Endothelial cell of umbilical vein (primary cell): Measurements from ENCODE around the gene TPM3. TPM values are rescaled to one million over a fixed set of nuclear protein-coding genes. Genes with fewer than 3 reads are reported as not detected.

Source experiments
- BruUV-seq: library from RNA; stranded (reverse); fragments of 400-500 nt; replicated peaks from 2 replicates; lab custom pipeline; 2021; lab: Mats Ljungman, UMichigan
- CTCF ChIA-PET: fragments of 300-600, 350-600 bp; sonication (Branson Sonifier 250); formaldehyde crosslinking; loops from one replicate; lab custom pipeline; 2021; ENCODE audit warnings: antibody characterized with exemption, inconsistent platforms; lab: Charles Lee
- POLR2A ChIA-PET: fragments of 300-600, 350-600 bp; sonication (Branson Sonifier 250); formaldehyde crosslinking; loops from one replicate; lab custom pipeline; 2021; ENCODE audit warnings: antibody characterized with exemption, inconsistent platforms; lab: Charles Lee
- DNase-seq: peaks from one replicate; pipeline ENCODE4 v3.0.0-alpha.2; 2011; ENCODE audit warnings: low read depth, low spot score
- FAIRE-seq: peaks from 2 replicates; lab custom pipeline; 2011; peaks lifted over from hg19 to GRCh38; lab: Jason Lieb, UNC
- H2AFZ ChIP-seq: 2 replicates; pipeline ENCODE4 v1.6.0; 2012; ENCODE audit warnings: low read depth, low read length, control low read depth, inconsistent platforms
- H3K27ac ChIP-seq: 2 replicates; pipeline ENCODE4 v1.5.1; 2011; ENCODE audit warnings: low read depth, mild to moderate bottlenecking, control low read depth, low read length, moderate library complexity; ENCODE audit not compliant: insufficient read depth
- H3K27me3 ChIP-seq, 2 experiments: 2 replicates each; pipeline versions ENCODE4 v1.6.0 to v1.6.1; 2011; ENCODE audit warnings: low read length in 2 of 2, mixed read lengths in 1 of 2; ENCODE audit not compliant: control insufficient read depth in 2 of 2, insufficient read depth in 2 of 2
- H3K36me3 ChIP-seq, 2 experiments: 2 replicates in 1 of 2; 3 replicates in 1 of 2; pipeline ENCODE4 v1.5.1; 2011; ENCODE audit warnings: low read length in 2 of 2, mild to moderate bottlenecking in 1 of 2, moderate library complexity in 1 of 2; ENCODE audit not compliant: control insufficient read depth in 2 of 2, insufficient read depth in 2 of 2; ENCODE audit errors: extremely low read depth in 1 of 2
- H3K4me1 ChIP-seq: 3 replicates; pipeline ENCODE4 v1.5.1; 2011; ENCODE audit warnings: mild to moderate bottlenecking, low read length; ENCODE audit not compliant: control insufficient read depth, insufficient read depth; ENCODE audit errors: extremely low read depth
- H3K4me2 ChIP-seq: 2 replicates; pipeline ENCODE4 v1.6.1; 2011; ENCODE audit warnings: low read length, control low read depth, mixed read lengths; ENCODE audit not compliant: insufficient read depth
- H3K4me3 ChIP-seq, 3 experiments: fragments of 200-600 bp in 1 of 3; sonication (generic), shearing (Covaris generic) in 1 of 3; replicated peaks in 1 of 3; 2 replicates each; pipeline ENCODE4 v1.5.1; 2011 to 2016; ENCODE audit warnings: control low read depth in 3 of 3, low read length in 3 of 3, mild to moderate bottlenecking in 2 of 3, inconsistent platforms in 1 of 3, low read depth in 1 of 3, moderate library complexity in 1 of 3; ENCODE audit not compliant: insufficient read depth in 1 of 3
- H3K79me2 ChIP-seq: 2 replicates; pipeline ENCODE4 v1.6.0; 2012; ENCODE audit warnings: low read length, inconsistent platforms; ENCODE audit not compliant: control insufficient read depth, insufficient read depth
- H3K9ac ChIP-seq: replicated peaks from 2 replicates; pipeline ENCODE3; 2011; ENCODE audit warnings: low read length, control low read depth; ENCODE audit not compliant: insufficient read depth; ENCODE audit errors: extremely low read depth
- H3K9me1 ChIP-seq: replicated peaks from 3 replicates; pipeline ENCODE4 v1.6.0; 2011; ENCODE audit warnings: mild to moderate bottlenecking, low read length; ENCODE audit not compliant: control insufficient read depth, insufficient read depth; ENCODE audit errors: extremely low read depth
- H3K9me3 ChIP-seq: replicated peaks from 2 replicates; pipeline ENCODE4 v1.5.1; 2012; ENCODE audit warnings: low read length, inconsistent platforms; ENCODE audit not compliant: control insufficient read depth, insufficient read depth
- H4K20me1 ChIP-seq: replicated peaks from 2 replicates; pipeline ENCODE3; 2011; ENCODE audit warnings: mild to moderate bottlenecking, low read length; ENCODE audit not compliant: control insufficient read depth, insufficient read depth; ENCODE audit errors: extremely low read depth
- CTCF ChIP-seq, 2 donors: IDR thresholded peaks; 1 replicate in 1 of 2; 2 replicates in 1 of 2; pipeline ENCODE4 v1.5.1; 2011; ENCODE audit warnings: low read length in 2 of 2, mild to moderate bottlenecking in 2 of 2, moderate library complexity in 2 of 2, control low read depth in 1 of 2, inconsistent platforms in 1 of 2, low read depth in 1 of 2; ENCODE audit not compliant: insufficient read depth in 1 of 2; ENCODE audit errors: extremely low read depth in 1 of 2
- EZH2 ChIP-seq: IDR thresholded peaks from 2 replicates; pipeline ENCODE4 v1.6.1; 2012; ENCODE audit warnings: borderline replicate concordance, low read depth, mild to moderate bottlenecking, moderate library complexity, low read length, inconsistent platforms; ENCODE audit not compliant: severe bottlenecking
- FOS ChIP-seq: IDR thresholded peaks from 2 replicates; pipeline ENCODE4 v1.6.1; 2011; ENCODE audit warnings: mild to moderate bottlenecking, low read length, moderate library complexity, borderline replicate concordance; ENCODE audit not compliant: insufficient read depth
- GATA2 ChIP-seq: IDR thresholded peaks from 2 replicates; pipeline ENCODE4 v1.7.0; 2011; ENCODE audit warnings: low read depth, mild to moderate bottlenecking, moderate library complexity, mixed read lengths, low read length; ENCODE audit not compliant: insufficient read length, insufficient read depth
- JUN ChIP-seq: IDR thresholded peaks from 2 replicates; pipeline ENCODE4 v1.6.1; 2011; ENCODE audit warnings: borderline replicate concordance, low read depth; ENCODE audit not compliant: insufficient read length, insufficient read depth
- MAX ChIP-seq: IDR thresholded peaks from 2 replicates; pipeline ENCODE4 v1.6.1; 2011; ENCODE audit not compliant: insufficient read depth, insufficient read length
- MYC ChIP-seq: IDR thresholded peaks from one replicate; pipeline ENCODE4 v1.6.1; 2011; ENCODE audit warnings: mild to moderate bottlenecking, low read depth, low read length
- POLR2A ChIP-seq: IDR thresholded peaks from 2 replicates; pipeline ENCODE4 v1.6.1; 2012; ENCODE audit warnings: low read depth, mild to moderate bottlenecking, control low read depth, low read length
- POLR2AphosphoS5 ChIP-seq: IDR thresholded peaks from 2 replicates; pipeline ENCODE4 v1.6.1; 2012; ENCODE audit warnings: low read depth, mild to moderate bottlenecking, control low read depth, low read length, moderate library complexity; ENCODE audit not compliant: insufficient read depth
- dilution Hi-C: fragments of 300-500 bp; cut with MboI; formaldehyde crosslinking; loops from one replicate; pipeline ENCODE4 v1.15.0; 2019; ENCODE audit warnings: low sequenced_read_pairs; ENCODE audit not compliant: extremely low pct_ligation_motif_present
- intact Hi-C: fragments of 100-400 bp; cut with micrococcal nuclease; formaldehyde crosslinking; loops from one replicate; pipeline ENCODE4 v1.10.0; 2022
- polyA plus RNA-seq, 4 experiments: library from polyadenylated mRNA; depleted of rRNA in 3 of 4; stranded (reverse) in 3 of 4; unstranded in 1 of 4; fragments of >200 nt; gene quantifications; 2 replicates each; pipeline versions ENCODE4 v1.2.1 to v1.2.3, GENCODE V29; 2011 to 2012; ENCODE audit warnings: missing spikeins in 1 of 4
- total RNA-seq: library from RNA; stranded (reverse); gene quantifications from 2 replicates; pipeline ENCODE4 v1.2.3, GENCODE V29; 2021

The TPM3 gene
- total and polyA plus RNA-seq, 2 donors (not counting 3 experiments of a cell fraction or from before 2014, with no cell fraction given): 395 to 927 TPM

GRCh38 chr1:154166207-154166606 is 25.7 kb downstream of the TPM3 start:
- FAIRE-seq (no peak), DNase-seq (no peak)
- peaks cover 73% of the 10 kb centered on the region for H3K79me2 ChIP-seq
- H3K9ac ChIP-seq: no peak overlapping the region
- POLR2A ChIA-PET: interaction anchor here (0.7 kb wide), 1 partner anchor 631 kb away, joined by 3 read pairs; no protein-coding TSS in a partner anchor
- intact Hi-C loops (no loop called here), dilution Hi-C loops (no loop called here)
- peaks cover 45 to 61% of the 10 kb centered on the region in 2 experiments for H3K36me3 ChIP-seq
- no peak overlapping the region for H3K4me2 ChIP-seq
- no peak for TF ChIP-seq POLR2AphosphoS5
- H3K4me1 ChIP-seq: no peaks in the 10 kb centered on the region
- no peaks in the 10 kb centered on the region for H3K27me3 ChIP-seq
- peaks cover 3% of the 10 kb centered on the region for H4K20me1 ChIP-seq
- no peaks in the 10 kb centered on the region for H3K9me1 ChIP-seq
- H3K4me3 ChIP-seq: no peak overlapping the region
- H3K9me3 ChIP-seq: no peaks in the 10 kb centered on the region
- H2AFZ ChIP-seq: no peak overlapping the region
- BruUV-seq: no TSS peak
- H3K27ac ChIP-seq: no peak overlapping the region
- CTCF ChIA-PET: interaction anchor here (1.6 kb wide), 1 partner anchor 33 kb away, joined by 3 read pairs; no protein-coding TSS in a partner anchor

GRCh38 chr1:154159554-154159953 is 32.3 kb downstream of the TPM3 start:
- intact Hi-C loops (loop anchor here (10.0 kb wide), 1 partner anchor 165 kb away; the partner anchor contains the start of gene RPS27), dilution Hi-C loops (no loop called here)
- Histone ChIP-seq H3K79me2 (peaks cover 54% of the 10 kb centered on the region), H3K27ac (no peak overlapping the region), H3K9ac (no peak overlapping the region), H2AFZ (no peak overlapping the region), H3K36me3 (peaks cover 26 to 43% of the 10 kb centered on the region in 2 experiments), H3K9me3 (no peaks in the 10 kb centered on the region), H3K4me1 (peaks cover 22% of the 10 kb centered on the region), H3K4me3 (no peak overlapping the region), H3K27me3 (no peaks in the 10 kb centered on the region), H3K4me2 (no peak overlapping the region), H3K9me1 (no peaks in the 10 kb centered on the region), H4K20me1 (no peaks in the 10 kb centered on the region)
- CTCF ChIA-PET: interaction anchor here (0.7 kb wide), 1 partner anchor 19 kb away, joined by 3 read pairs; no protein-coding TSS in a partner anchor
- no TSS peak for BruUV-seq
- POLR2A ChIA-PET: interaction anchor here (0.6 kb wide), 1 partner anchor 499 kb away, joined by 16 read pairs; no protein-coding TSS in a partner anchor
- DNase-seq (no peak), FAIRE-seq (no peak)
- no peak for TF ChIP-seq FOS
- no peak for TF ChIP-seq JUN
- TF ChIP-seq CTCF (IDR thresholded peaks at IDR 0.05; ENCODE audit: extremely low read depth in 1 of 2, insufficient read depth in 1 of 2, low read depth in 1 of 2, low read length in 2 of 2): no peak
- no peak for TF ChIP-seq EZH2
- TF ChIP-seq MAX: no peak
- no peak for TF ChIP-seq POLR2AphosphoS5
- no peak for TF ChIP-seq GATA2
- no peak for TF ChIP-seq POLR2A
- TF ChIP-seq MYC: no peak
